Chondrocyte (in vitro differentiated cells): ENCODE data around the gene CRIP1. TPM values are rescaled to one million over a fixed set of nuclear protein-coding genes. Genes with fewer than 3 reads are reported as not detected.
A peak's percentile ranks its signal among the peaks of the same experiment; 100 is the strongest.

Experiments
- DNase-seq: peaks from one replicate; pipeline ENCODE4 v3.0.0; 2021; ENCODE audit warnings: mixed read lengths, low spot score
- H3K27ac Mint-ChIP-seq: one replicate; pipeline ENCODE4 v1.8.0; 2021; ENCODE audit warnings: mild to moderate bottlenecking, moderate library complexity, mixed read lengths; ENCODE audit not compliant: unreplicated experiment
- H3K27me3 Mint-ChIP-seq: 2 replicates; pipeline ENCODE4 v1.8.0; 2021; ENCODE audit warnings: low read depth, mixed read lengths
- H3K36me3 Mint-ChIP-seq: 2 replicates; pipeline ENCODE4 v1.8.0; 2021; ENCODE audit warnings: low read depth, mixed read lengths
- H3K4me1 Mint-ChIP-seq: 2 replicates; pipeline ENCODE4 v1.8.0; 2021; ENCODE audit warnings: low read depth, mild to moderate bottlenecking, mixed read lengths
- H3K4me3 Mint-ChIP-seq: one replicate; pipeline ENCODE4 v1.8.0; 2021; ENCODE audit warnings: mild to moderate bottlenecking, moderate library complexity, mixed read lengths; ENCODE audit not compliant: unreplicated experiment
- H3K9me3 Mint-ChIP-seq: 2 replicates; pipeline ENCODE4 v1.8.0; 2021; ENCODE audit warnings: low read depth, mixed read lengths
- total RNA-seq: library from RNA; stranded (reverse); gene quantifications from 3 replicates; pipeline ENCODE4 v1.2.1, GENCODE V29; 2021
- TF ChIP-seq, protein P1 (sequence below): fragments of 200-600 bp; sonication (generic); IDR thresholded peaks from 2 replicates; pipeline ENCODE4 v1.5.0; 2021; ENCODE audit warnings: antibody characterized with exemption, mild to moderate bottlenecking, moderate library complexity

Gene CRIP1
- total RNA-seq, 1 donor from 2014 or later = 181 TPM

DNA sequence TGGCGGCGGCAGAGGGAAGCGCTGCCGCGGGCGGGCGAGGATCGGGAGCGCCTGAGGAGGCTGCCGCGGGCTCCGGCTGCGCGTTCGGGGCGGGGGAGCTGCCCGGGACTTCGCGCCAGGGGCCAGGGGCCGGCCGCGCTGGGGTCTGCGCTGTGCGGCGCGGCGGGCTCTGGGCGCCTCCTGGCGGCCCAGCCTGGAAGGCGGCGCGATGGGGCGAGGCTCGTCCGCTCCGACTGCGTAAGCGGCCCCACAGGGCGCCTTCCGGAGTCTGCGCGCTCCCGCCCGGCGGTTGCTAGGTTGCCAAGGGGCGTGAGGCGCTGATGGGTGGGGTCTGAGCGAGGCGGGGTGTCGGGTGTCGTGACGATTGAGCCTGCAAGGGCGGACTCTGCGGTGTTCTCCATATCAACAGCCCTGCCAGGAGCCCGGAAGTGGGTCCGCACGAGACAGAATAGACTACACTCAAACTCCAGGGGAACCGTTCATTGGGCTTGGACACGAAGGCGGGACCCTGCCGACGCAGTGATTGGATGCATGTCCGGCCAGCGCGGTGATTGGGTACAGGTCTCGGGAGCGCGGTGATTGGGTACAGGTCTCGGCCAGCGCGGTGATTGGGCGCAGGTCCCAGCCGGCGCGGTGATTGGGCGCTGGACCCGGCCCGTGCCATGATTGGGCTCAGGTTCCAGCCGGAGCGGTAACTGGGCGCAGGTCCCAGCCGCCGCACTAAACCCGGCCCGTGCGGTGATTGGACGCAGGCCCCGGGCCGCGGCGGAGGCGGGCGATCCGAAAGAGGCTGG is 4.1 kb downstream of the CRIP1 start, which contains the start of gene TEDC1:
TSS of gene TEDC1 (plus strand) at position 675 of the 794 bp plus-strand sequence. CDS start 130 bp downstream, outside the sequence.
- Mint-ChIP-seq H3K9me3 (no peaks in the 10 kb centered on the region), H3K4me1 (peaks cover 17% of the 10 kb centered on the region), H3K27ac (peak within 1 kb of the TSS; percentile 88), H3K4me3 (peak within 1 kb of the TSS; percentile 72), H3K27me3 (no peaks in the 10 kb centered on the region), H3K36me3 (no peaks in the 10 kb centered on the region)
- TF ChIP-seq, protein P1, sequence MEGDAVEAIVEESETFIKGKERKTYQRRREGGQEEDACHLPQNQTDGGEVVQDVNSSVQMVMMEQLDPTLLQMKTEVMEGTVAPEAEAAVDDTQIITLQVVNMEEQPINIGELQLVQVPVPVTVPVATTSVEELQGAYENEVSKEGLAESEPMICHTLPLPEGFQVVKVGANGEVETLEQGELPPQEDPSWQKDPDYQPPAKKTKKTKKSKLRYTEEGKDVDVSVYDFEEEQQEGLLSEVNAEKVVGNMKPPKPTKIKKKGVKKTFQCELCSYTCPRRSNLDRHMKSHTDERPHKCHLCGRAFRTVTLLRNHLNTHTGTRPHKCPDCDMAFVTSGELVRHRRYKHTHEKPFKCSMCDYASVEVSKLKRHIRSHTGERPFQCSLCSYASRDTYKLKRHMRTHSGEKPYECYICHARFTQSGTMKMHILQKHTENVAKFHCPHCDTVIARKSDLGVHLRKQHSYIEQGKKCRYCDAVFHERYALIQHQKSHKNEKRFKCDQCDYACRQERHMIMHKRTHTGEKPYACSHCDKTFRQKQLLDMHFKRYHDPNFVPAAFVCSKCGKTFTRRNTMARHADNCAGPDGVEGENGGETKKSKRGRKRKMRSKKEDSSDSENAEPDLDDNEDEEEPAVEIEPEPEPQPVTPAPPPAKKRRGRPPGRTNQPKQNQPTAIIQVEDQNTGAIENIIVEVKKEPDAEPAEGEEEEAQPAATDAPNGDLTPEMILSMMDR = peak; percentile 86
- DNase-seq = peak; percentile 100

DNA sequence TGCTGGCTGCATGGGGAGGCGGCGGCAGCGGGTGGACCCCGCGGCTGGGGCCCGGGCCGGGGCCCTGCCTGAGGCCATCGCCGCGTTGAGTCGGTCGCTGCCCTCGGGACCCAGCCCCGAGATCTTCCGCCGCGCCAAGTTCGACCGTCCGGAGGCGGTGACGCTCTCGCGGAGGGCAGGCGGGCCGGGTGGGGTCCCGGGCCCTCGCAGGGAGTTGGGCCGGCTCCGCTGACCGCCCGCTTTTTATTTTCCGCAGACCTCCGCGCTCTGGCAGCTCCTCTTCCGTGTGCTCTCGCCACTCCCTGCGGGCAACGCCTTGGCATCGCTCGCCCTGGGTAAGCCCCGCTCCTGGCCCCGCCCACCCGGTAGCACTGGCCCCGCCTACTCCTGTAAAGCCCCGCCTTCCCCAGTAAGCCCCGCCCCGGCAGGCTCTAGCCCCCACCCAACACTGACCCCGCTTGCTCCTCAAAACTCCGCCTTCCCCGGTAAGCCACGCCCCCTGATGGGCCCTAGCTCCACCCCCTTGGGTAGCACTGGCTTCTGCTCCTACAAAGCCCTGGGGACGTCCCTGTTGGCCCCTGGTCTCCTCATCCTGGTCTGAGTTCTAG is 4.8 kb downstream of the CRIP1 start:
- Mint-ChIP-seq H3K9me3 (no peaks in the 10 kb centered on the region), H3K27me3 (no peaks in the 10 kb centered on the region), H3K4me1 (peaks cover 15% of the 10 kb centered on the region), H3K27ac (peak overlapping the region; percentile 81), H3K4me3 (peak overlapping the region; percentile 72), H3K36me3 (no peaks in the 10 kb centered on the region)
- no peak for DNase-seq
- TF ChIP-seq, protein P1 = no peak

DNA sequence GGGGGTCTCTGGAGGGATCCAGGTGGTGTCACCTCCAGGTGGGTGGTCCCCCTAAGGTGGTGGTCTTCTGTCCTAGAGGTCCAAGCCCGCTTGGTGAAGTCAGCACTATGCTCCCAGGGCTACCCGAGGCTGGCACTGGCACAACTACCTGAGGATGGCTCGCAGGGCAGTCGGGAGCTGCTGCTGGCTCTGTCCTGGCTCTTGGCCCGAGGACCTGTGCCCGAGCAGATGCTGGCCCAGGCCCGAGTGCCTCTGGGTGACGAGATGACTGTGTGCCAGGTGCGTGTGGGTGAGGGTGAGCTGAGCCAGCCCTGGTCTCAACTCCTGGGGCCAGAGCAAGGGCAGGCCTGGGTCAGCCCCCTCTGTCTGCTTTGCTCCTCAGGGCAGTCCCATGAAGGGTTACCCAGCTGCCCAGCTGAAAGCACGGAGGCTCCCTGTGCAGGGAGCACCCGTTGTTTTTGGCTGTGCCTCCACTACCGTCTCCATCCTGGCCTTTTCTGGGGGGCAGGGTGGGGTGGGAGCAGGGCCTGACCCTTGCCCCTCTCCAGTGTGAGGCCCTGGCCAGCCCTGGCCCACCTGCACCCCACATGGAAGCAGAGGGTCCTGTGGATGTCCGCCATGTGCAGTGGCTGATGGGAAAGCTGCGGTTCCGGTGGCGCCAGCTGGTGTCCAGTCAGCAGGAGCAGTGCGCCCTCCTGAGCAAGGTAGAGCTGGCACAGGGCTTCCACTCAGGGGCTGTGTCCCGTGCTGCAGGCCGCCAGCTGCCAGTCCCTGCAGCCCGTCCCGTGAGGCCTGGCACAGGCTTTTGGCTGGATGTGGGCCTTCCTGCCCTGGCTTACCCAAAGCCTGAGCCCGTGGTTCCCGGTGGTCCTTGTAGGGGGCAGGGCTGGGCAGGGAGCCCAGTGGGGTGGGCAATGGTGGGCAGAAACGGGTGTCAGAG is 5.6 kb downstream of the CRIP1 start:
- Mint-ChIP-seq H3K27ac (peak overlapping the region; percentile 78), H3K27me3 (no peaks in the 10 kb centered on the region)
- no peak for DNase-seq

DNA sequence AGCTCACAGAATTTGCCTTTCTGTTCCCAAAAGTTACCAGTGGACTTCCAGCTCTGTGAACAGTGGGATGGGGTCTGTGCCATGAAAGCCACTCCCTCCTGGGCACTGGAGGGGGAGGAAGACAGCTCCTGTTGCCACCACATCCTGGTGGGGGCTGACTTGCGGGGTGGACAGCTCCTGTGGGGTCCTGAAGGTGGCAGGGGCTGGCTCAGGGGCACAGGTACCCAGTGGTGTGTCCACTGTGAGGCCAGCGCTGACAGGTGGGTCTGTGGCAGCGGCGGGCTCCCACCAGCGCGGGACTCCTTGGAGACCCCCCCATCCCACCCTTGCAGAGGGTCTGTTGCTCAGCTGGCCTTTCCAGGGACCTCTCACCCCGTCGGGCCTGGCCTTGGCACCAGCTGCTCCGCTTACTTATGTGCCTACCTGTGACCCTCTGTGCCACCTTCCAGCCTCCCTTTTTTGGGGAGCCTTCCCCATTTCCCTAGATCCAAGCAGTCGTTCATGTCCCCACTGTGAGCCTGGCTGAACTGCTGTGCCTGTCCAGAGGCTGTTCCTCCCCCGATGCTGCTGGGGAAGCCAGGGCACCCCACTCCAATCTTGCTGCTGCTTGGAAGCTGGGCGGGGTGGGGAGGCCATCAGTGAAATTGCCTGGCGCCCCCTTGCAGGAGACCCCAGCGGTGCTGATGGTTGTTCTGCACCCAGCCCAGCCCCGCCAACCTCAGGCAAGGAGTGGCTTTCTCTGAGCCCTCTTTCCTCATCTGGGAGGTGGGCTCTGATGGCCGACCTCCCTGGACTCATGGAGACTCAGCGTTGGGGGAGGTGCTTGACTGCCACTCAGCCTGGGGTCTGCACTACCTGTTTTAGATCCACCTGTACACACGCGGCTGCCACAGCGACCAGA is 6.5 kb downstream of the CRIP1 start:
- Mint-ChIP-seq H3K27ac (no peak overlapping the region), H3K27me3 (no peaks in the 10 kb centered on the region), H3K4me3 (peak overlapping the region; percentile 22), H3K36me3 (no peaks in the 10 kb centered on the region), H3K4me1 (peaks cover 15% of the 10 kb centered on the region), H3K9me3 (no peaks in the 10 kb centered on the region)
- TF ChIP-seq, protein P1 = no peak
- peak; percentile 91 for DNase-seq

More for the DNA sequence above, 5.6 kb downstream of the CRIP1 start:
- no peaks in the 10 kb centered on the region for H3K9me3 Mint-ChIP-seq
- TF ChIP-seq, protein P1 = no peak
- H3K4me3 Mint-ChIP-seq = peak overlapping the region; percentile 72
- H3K4me1 Mint-ChIP-seq = peaks cover 15% of the 10 kb centered on the region
- H3K36me3 Mint-ChIP-seq = no peaks in the 10 kb centered on the region
